PC-9 (cell line): ENCODE measurements around the gene STK39. TPM values are rescaled to one million over a fixed set of nuclear protein-coding genes. Genes with fewer than 3 reads are reported as not detected.

Experiments used
- BruUV-seq: library from RNA; stranded (reverse); fragments of 400-500 nt; replicated peaks from 2 replicates; lab custom pipeline; 2021; lab: Mats Ljungman, UMichigan
- CTCF ChIA-PET: fragments of 300-600 bp; sonication (Branson Sonifier 250); formaldehyde crosslinking; loops from one replicate; lab custom pipeline; 2022; ENCODE audit warnings: antibody characterized with exemption; lab: Charles Lee
- POLR2A ChIA-PET: fragments of 300-600 bp; sonication (Branson Sonifier 250); formaldehyde crosslinking; loops from one replicate; lab custom pipeline; 2022; ENCODE audit warnings: antibody characterized with exemption; ENCODE audit not compliant: unreplicated experiment; lab: Charles Lee
- DNase-seq, 2 experiments: peaks; one replicate each; pipeline versions ENCODE4 v3.0.0 to v3.0.0-alpha.2; 2015 to 2022; ENCODE audit warnings: mixed read lengths in 1 of 2
- H2AFZ ChIP-seq: fragments of 200-600 bp; sonication (generic); 2 replicates; pipeline ENCODE4 v1.8.1; 2017; ENCODE audit warnings: antibody characterized with exemption
- H3F3A ChIP-seq: fragments of 200-600 bp; sonication (generic); 2 replicates; pipeline ENCODE4 v1.8.1; 2017; ENCODE audit warnings: antibody characterized with exemption, mild to moderate bottlenecking, low read depth; ENCODE audit not compliant: insufficient read depth
- H3K27ac ChIP-seq: fragments of 200-600 bp; sonication (generic); 2 replicates; pipeline ENCODE4 v1.6.1; 2016; ENCODE audit warnings: mixed run types
- H3K27me3 ChIP-seq: fragments of 200-600 bp; sonication (generic); 2 replicates; pipeline ENCODE4 v1.6.1; 2016; ENCODE audit warnings: low read depth, mixed run types; ENCODE audit not compliant: insufficient read depth
- H3K36me3 ChIP-seq: fragments of 200-600 bp; sonication (generic); 2 replicates; pipeline ENCODE4 v1.6.1; 2016; ENCODE audit warnings: low read depth, mixed run types
- H3K4me1 ChIP-seq: fragments of 200-600 bp; sonication (generic); replicated peaks from 2 replicates; pipeline ENCODE4 v1.6.1; 2016; ENCODE audit warnings: mixed run types; ENCODE audit not compliant: insufficient read depth
- H3K4me2 ChIP-seq: fragments of 200-600 bp; sonication (generic); 2 replicates; pipeline ENCODE4 v1.6.1; 2017; ENCODE audit warnings: mixed run types
- H3K4me3 ChIP-seq: fragments of 200-600 bp; sonication (generic); 2 replicates; pipeline ENCODE4 v1.6.1; 2016; ENCODE audit warnings: mixed run types
- H3K79me2 ChIP-seq: fragments of 200-600 bp; sonication (generic); 2 replicates; pipeline ENCODE4 v1.6.1; 2017; ENCODE audit warnings: low read depth, mixed run types
- H3K9me2 ChIP-seq: fragments of 200-600 bp; sonication (generic); 2 replicates; pipeline ENCODE4 v1.8.1; 2017; ENCODE audit warnings: mild to moderate bottlenecking; ENCODE audit not compliant: insufficient read depth
- H3K9me3 ChIP-seq: fragments of 200-600 bp; sonication (generic); 2 replicates; pipeline ENCODE4 v1.8.1; 2016; ENCODE audit warnings: low read depth; ENCODE audit not compliant: insufficient read depth
- H4K20me1 ChIP-seq: fragments of 200-600 bp; sonication (generic); 2 replicates; pipeline ENCODE4 v1.8.1; 2017; ENCODE audit not compliant: insufficient read depth
- CTCF ChIP-seq: fragments of 200-600 bp; sonication (generic); conservative IDR thresholded peaks from 2 replicates; pipeline ENCODE4 v1.6.1; 2017; ENCODE audit warnings: mixed run types, antibody characterized with exemption, mild to moderate bottlenecking, moderate library complexity
- EZH2 ChIP-seq: fragments of 200-600 bp; sonication (generic); IDR thresholded peaks from 2 replicates; pipeline ENCODE4 v1.8.0; 2017; ENCODE audit warnings: antibody characterized with exemption, low read depth
- intact Hi-C: fragments of 100-400 bp; cut with micrococcal nuclease; formaldehyde crosslinking; loops from one replicate; pipeline ENCODE4 v1.10.0; 2022; ENCODE audit not compliant: unreplicated experiment
- total RNA-seq: library from RNA; stranded (reverse); gene quantifications from 2 replicates; pipeline ENCODE4 v1.2.3, GENCODE V29; 2021

The STK39 gene
- total RNA-seq, 1 experiment from 2014 or later = 14.5 TPM

- intact Hi-C loops = no loop called here
- Histone ChIP-seq H3K4me1 (no peaks in the 10 kb centered on the region), H3K79me2 (no peaks in the 10 kb centered on the region), H3K4me2 (no peak overlapping the region), H3K9me3 (no peaks in the 10 kb centered on the region), H3F3A (no peaks in the 10 kb centered on the region), H4K20me1 (no peaks in the 10 kb centered on the region), H3K4me3 (no peak overlapping the region), H3K27ac (no peak overlapping the region), H3K36me3 (no peaks in the 10 kb centered on the region; the same call in 1 of the 2 replicates), H3K9me2 (no peaks in the 10 kb centered on the region), H3K27me3 (no peaks in the 10 kb centered on the region), H2AFZ (no peak overlapping the region)
- POLR2A ChIA-PET = no interaction called here
- no TSS peak for BruUV-seq
- TF ChIP-seq EZH2 (no peak), CTCF (no peak)
- no peak for DNase-seq
- CTCF ChIA-PET = no interaction called here
Observed at GRCh38 chr2:168064011-168064998, 183.1 kb downstream of the STK39 start.

DNA sequence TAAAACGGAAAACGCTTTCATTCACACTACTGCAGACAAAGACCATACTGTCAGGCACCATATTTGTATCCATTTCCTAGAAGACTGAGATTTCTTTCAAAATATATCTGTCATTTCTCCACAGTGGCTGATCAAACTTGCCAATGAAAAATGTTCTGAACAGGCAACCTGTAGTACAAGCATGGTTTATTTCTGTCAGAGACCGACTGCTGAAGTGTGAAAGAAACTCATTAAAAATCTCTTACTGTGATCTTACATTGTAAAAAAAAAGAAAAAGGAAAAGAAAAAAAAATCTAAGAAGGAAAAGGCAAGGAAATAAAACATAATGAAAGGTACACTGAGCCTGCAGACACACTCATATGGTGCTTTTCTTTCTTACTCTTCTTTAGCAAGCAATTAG, 184.5 kb downstream of the STK39 start:
- DNase-seq = no peak
- no peaks in the 10 kb centered on the region for H3F3A ChIP-seq
- no peak overlapping the region for H3K27ac ChIP-seq
- H3K9me3 ChIP-seq = no peaks in the 10 kb centered on the region
- ChIA-PET POLR2A (no interaction called here), CTCF (no interaction called here)
- H3K79me2 ChIP-seq = no peaks in the 10 kb centered on the region
- no peak for TF ChIP-seq EZH2
- BruUV-seq = no TSS peak
- no peaks in the 10 kb centered on the region for H3K27me3 ChIP-seq
- H3K9me2 ChIP-seq = no peaks in the 10 kb centered on the region
- H3K4me3 ChIP-seq = no peak overlapping the region
- no peaks in the 10 kb centered on the region for H4K20me1 ChIP-seq
- intact Hi-C loops = no loop called here
- no peaks in the 10 kb centered on the region; the same call in 1 of the 2 replicates for H3K36me3 ChIP-seq
- H2AFZ ChIP-seq = no peak overlapping the region
- H3K4me1 ChIP-seq = no peaks in the 10 kb centered on the region
- H3K4me2 ChIP-seq = no peak overlapping the region

GRCh38 chr2:168062054-168062453, 185.3 kb downstream of the STK39 start:
- Histone ChIP-seq H3K36me3 (no peaks in the 10 kb centered on the region; the same call in 1 of the 2 replicates), H3K4me1 (no peaks in the 10 kb centered on the region), H3K79me2 (no peaks in the 10 kb centered on the region), H3K27me3 (no peaks in the 10 kb centered on the region), H3K9me2 (no peaks in the 10 kb centered on the region), H3K4me2 (no peak overlapping the region), H2AFZ (no peak overlapping the region), H4K20me1 (no peaks in the 10 kb centered on the region), H3K27ac (no peak overlapping the region), H3K4me3 (no peak overlapping the region), H3F3A (no peaks in the 10 kb centered on the region), H3K9me3 (no peaks in the 10 kb centered on the region)
- DNase-seq = no peak
- no TSS peak for BruUV-seq
- TF ChIP-seq CTCF (no peak), EZH2 (no peak)
- CTCF ChIA-PET = no interaction called here
- POLR2A ChIA-PET = interaction anchor here (0.6 kb wide), 1 partner anchor 900 kb away, joined by 3 read pairs; no protein-coding TSS in a partner anchor
- intact Hi-C loops = no loop called here
